DMS114 treated with DMSO at 0.1 percent for 48 hours (cell line): ENCODE measurements around the gene HLF.

Source experiments
- DNase-seq: peaks from one replicate; lab custom pipeline; 2025; ENCODE audit not compliant: unreplicated experiment; lab: John Stamatoyannopoulos, UW

The HLF gene

DNA sequence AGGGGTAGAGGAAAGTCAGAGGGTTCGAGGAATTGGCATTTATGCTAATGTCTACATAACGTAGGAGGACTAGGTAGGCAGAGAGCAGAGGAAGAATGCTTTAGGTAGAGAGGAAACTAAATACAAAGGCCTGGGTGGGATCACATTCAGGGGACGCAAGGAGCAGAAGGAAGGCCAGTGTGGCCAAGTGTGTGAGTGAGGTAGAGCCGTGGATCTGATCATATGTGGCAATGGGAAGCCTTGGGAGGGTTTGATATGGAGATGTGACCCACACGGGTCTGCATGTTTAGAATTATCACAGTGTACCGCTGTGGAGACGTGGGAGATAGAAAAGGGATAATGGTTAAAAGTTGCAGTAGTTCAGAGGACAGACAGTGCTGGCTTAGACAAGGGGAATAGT lies 43.1 kb downstream of the HLF start:
- no peak for DNase-seq

- DNase-seq: no peak
Observed at GRCh38 chr17:55308613-55309391, 44.0 kb downstream of the HLF start.

- no peak for DNase-seq
Observed at GRCh38 chr17:55311767-55312375, 47.1 kb downstream of the HLF start.

DNA sequence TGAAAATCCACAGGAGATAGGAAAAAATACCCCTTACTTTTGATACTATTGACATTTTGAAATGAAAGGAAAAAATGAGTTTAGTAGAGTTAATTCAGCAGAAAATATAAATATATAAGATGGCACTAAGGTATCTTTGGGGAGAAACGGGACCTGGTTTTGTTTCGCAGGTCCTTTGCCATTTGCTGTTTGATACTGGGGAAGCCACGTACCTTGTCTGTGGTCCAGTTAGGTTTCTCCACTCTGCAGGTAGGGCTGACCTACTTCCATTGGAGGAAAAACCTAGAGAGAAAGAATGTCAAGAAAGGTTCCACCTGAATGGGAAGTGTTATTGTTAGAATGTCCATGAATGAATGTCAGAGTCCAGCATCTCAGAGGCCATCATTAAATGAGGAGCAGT lies 48.1 kb downstream of the HLF start:
- no peak for DNase-seq

DNA sequence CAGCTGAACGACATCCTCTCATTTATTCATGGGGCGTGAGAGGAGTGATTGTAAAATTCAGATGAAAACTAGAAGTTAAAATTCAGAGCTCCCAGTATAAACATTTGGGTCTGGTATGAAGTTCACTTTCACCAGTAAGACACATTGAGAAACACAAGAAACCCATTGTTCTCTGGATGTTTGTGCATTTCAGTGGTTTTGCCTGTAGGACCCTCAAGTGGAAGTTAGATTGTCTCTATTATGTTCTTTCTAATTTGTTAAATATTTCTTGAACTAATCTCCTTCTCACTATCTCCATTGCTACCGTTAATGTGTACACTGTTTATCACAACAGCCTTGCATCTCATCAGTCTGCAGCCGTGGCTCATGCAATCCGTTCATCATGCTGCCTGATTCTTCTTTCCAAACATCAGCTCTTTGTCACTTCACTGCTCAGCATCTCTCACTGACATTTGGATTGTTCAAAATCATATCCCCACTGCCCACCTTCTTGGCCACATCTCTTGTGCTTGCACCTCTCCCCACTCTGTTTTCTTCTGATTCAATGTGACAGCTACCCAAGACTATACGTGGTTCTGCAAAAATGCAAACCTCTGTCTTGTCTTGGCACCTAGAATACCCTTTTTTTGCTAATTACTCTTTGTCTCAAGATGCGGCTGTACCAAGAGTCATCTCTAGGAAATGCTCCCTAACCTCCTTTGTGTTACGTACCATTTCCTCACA lies 49.5 kb downstream of the HLF start:
- DNase-seq: no peak

- no peak for DNase-seq
Observed at GRCh38 chr17:55314784-55315491, 50.2 kb downstream of the HLF start.

DNA sequence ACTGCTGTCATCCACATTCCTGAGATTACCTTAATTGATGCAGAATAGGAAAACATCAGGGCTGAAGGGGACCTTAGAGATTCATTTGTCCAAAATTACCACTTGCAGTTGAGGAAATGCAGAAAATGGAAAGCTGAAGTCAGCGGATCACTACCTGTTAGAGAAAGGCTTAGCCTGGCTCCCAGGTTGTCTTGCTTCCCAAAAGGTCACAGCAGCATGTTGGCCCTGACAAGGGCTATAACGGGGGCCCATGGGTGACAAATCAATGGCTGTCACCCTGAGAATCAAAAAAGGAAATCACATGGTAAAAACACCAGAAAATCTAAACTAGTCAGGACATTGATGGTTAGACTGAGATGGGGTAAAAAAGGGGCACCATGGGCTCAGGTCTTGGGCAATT lies 51.7 kb downstream of the HLF start:
- no peak for DNase-seq

- no peak for DNase-seq
Observed at GRCh38 chr17:55317284-55317683, 52.5 kb downstream of the HLF start.

DNA sequence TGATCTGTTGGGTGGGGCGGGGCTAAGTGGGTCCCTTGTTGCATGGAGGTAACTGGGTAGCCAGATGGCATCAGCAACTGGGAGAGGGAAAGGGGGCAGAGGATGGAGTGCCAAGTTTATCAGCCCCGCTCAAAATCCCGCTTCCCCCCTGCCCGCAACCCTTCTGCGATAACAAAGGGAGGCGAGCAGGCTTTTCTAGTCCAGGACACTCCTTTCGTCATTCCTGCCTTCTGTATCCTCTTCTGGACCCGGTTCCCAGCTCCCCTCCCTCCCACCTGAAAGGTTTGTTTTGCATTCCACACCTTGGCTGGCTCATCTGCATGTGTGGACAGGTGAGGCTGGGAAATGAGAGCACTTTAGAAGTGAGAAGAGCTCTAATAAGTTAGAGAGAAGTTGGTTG lies 53.3 kb downstream of the HLF start:
- no peak for DNase-seq

GRCh38 chr17:55318715-55319487 lies 54.1 kb downstream of the HLF start:
- DNase-seq: no peak

DNA sequence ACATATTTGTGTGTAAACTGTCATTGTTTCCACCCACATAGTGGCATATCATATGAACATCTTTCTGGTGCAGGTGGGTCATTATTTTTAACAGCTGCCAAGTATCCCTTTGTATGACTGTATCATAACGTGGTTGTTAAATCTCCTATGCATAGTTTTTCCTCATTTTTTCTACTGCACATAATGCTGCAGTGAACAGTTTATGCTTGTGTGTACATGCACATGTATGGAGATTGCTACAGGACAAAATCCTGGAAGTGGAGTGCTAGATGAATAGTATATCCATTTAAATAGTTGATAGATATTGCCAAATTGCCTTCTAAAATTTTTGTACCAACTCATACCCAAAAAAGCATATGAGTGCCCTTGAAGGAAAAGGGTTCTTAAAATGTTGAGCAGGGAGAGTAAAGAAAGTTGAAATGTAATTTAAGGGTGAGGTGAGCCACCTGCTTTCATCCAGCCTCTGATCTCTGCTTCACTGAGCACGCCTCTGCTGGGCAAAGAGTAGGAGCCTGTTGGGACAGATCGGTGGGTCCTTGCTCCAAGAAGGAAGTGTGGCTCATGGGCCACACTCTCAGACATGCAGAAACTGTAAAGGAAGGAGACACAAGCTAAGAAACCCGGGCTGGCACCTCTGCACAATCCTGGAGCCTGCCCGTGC lies 55.3 kb downstream of the HLF start:
- no peak for DNase-seq

DNA sequence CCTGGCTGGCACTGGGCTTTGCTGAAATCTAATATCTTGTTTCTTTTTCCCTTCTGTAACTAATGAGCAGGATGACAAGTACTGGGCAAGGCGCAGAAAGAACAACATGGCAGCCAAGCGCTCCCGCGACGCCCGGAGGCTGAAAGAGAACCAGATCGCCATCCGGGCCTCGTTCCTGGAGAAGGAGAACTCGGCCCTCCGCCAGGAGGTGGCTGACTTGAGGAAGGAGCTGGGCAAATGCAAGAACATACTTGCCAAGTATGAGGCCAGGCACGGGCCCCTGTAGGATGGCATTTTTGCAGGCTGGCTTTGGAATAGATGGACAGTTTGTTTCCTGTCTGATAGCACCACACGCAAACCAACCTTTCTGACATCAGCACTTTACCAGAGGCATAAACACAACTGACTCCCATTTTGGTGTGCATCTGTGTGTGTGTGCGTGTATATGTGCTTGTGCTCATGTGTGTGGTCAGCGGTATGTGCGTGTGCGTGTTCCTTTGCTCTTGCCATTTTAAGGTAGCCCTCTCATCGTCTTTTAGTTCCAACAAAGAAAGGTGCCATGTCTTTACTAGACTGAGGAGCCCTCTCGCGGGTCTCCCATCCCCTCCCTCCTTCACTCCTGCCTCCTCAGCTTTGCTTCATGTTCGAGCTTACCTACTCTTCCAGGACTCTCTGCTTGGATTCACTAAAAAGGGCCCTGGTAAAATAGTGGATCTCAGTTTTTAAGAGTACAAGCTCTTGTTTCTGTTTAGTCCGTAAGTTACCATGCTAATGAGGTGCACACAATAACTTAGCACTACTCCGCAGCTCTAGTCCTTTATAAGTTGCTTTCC lies 56.0 kb downstream of the HLF start:
- DNase-seq: no peak

DNA sequence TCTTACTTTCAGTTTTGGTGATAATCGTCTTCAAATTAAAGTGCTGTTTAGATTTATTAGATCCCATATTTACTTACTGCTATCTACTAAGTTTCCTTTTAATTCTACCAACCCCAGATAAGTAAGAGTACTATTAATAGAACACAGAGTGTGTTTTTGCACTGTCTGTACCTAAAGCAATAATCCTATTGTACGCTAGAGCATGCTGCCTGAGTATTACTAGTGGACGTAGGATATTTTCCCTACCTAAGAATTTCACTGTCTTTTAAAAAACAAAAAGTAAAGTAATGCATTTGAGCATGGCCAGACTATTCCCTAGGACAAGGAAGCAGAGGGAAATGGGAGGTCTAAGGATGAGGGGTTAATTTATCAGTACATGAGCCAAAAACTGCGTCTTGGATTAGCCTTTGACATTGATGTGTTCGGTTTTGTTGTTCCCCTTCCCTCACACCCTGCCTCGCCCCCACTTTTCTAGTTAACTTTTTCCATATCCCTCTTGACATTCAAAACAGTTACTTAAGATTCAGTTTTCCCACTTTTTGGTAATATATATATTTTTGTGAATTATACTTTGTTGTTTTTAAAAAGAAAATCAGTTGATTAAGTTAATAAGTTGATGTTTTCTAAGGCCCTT lies 56.8 kb downstream of the HLF start:
- DNase-seq: no peak

- no peak for DNase-seq
Observed at GRCh38 chr17:55322453-55322985, 57.8 kb downstream of the HLF start.

DNA sequence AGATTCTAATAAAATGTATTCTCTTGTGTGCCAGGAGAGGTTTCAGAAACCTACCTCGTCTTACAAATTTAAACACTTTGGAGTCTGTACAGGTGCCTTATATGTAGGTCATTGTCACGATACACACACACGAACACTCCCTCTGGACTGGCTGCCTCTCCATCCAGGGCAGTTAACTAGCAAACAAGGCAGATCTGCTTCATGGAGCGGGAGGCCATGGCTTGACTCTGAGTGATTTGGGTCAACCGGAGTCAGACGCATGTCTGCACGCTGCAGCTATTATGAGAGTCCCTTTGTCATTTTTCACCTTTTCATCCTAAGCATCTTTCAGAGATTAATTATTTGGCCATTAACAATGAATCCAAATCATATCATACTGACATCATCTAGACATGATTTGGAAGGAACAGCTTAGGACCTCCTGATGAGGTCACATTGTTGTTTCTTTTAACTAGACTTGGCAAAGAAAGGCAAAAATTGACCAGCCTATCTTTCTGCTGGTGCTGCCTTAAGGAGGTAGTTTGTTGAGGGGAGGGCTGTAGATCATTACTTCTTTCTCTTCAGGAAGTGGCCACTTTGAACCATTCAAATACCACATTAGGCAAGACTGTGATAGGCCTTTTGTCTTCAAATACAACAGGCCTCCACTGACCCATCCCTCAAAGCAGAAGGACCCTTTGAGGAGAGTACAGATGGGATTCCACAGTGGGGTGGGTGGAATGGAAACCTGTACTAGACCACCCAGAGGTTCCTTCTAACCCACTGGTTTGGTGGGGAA lies 58.9 kb downstream of the HLF start:
- DNase-seq: no peak

- no peak for DNase-seq
Observed at GRCh38 chr17:55324296-55324978, 59.7 kb downstream of the HLF start.

DNA sequence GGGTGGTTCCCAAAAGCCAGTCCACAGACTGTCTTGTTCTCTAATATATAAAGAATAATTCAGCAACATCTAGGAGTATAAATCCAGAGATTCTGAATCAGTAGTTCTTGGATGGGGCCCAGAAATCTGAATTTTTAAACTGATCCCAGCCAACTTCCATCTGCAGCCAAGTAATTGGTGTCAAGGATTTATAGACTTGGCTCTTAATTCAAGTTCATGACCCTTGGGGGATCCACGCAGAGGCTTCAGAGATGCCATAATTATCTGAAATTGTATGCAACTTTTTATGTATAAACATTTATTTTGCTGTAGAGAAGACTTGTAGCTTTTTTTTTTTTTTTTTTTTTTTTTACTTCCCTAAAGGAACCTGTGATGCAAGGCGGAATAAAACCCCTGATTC lies 60.6 kb downstream of the HLF start:
- DNase-seq: no peak
